ENCODE data around the gene CCDC88A.

CCDC88A gene

DNA sequence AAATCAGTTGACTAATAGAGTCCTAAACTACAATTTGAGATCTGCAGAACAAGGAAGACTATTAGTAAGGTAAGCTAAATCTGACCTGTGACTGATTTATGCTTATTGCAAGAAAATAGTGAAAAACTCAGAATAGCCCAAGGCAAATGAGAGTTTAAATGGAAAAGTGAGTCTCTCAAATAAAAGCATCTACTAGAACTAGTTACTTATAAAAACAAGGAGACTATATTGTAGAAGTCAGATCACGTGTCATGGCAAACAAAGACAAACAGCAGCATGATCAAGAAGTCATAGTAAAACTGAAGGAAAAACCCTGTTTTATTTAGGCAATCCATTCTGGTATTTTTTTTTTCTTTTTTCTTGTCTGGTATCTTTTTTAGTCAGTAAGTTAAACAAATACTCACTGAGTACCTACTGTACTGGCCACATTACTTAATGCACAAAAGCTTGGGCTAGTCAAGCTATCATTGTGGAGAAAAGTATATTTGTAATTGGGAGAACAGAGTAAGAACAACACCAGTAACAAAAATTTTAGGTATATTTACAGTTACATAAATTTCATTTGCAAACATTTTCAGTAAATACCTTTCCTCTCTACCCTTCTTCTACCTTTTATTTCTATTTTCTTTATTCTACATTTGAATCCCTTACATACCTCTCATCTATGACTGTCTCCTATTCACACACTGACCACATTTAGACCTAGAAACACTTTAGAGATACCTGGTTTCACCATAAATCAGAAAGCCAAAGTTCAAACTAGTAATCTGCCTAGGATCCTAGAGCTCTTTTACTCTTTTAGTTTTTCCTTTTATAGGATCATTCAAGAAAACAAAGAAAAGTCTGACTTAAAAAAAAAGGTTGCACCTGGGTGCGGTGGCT is 23.7 kb downstream of the CCDC88A start:
- H3K27ac ChIP-seq (ENCODE audit: extremely low read depth, low read depth, low read length) = no peak overlapping the region
- CTCF ChIA-PET = interaction anchor here (0.7 kb wide), 1 partner anchor 187 kb away, joined by 3 read pairs; no protein-coding TSS in a partner anchor
- POLR2A ChIA-PET = interaction anchor here (0.7 to 1.1 kb wide), 2 partner anchors 24 to 1444 kb away, joined by 3 to 5 read pairs; partner anchors contain the start of gene CCDC88A
- TF ChIP-seq, protein P1, sequence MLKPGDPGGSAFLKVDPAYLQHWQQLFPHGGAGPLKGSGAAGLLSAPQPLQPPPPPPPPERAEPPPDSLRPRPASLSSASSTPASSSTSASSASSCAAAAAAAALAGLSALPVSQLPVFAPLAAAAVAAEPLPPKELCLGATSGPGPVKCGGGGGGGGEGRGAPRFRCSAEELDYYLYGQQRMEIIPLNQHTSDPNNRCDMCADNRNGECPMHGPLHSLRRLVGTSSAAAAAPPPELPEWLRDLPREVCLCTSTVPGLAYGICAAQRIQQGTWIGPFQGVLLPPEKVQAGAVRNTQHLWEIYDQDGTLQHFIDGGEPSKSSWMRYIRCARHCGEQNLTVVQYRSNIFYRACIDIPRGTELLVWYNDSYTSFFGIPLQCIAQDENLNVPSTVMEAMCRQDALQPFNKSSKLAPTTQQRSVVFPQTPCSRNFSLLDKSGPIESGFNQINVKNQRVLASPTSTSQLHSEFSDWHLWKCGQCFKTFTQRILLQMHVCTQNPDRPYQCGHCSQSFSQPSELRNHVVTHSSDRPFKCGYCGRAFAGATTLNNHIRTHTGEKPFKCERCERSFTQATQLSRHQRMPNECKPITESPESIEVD (tag by site-specific recombination; IDR thresholded peaks at IDR 0.05) = peak; percentile 90
- no peak for TF ChIP-seq ZNF580 (tag by site-specific recombination; IDR thresholded peaks at IDR 0.05)
- H3K4me1 ChIP-seq (ENCODE audit: control insufficient read depth, insufficient read depth, low read length) = no peaks in the 10 kb centered on the region
- no peak overlapping the region for H3K4me3 ChIP-seq (ENCODE audit: low read depth, low read length)
- no peaks in the 10 kb centered on the region for H3K9me3 ChIP-seq (ENCODE audit: control insufficient read depth, insufficient read depth, low read depth, low read length)
- no peaks in the 10 kb centered on the region for H3K36me3 ChIP-seq (ENCODE audit: control insufficient read depth in 2 of 2, insufficient read depth in 1 of 2, low read length in 2 of 2)

GRCh38 chr2:55391615-55392242 is 27.9 kb downstream of the CCDC88A start:
- no peak overlapping the region for H3K4me3 ChIP-seq (ENCODE audit: low read depth, low read length)
- CTCF ChIA-PET = no interaction called here
- no peak overlapping the region for H3K27ac ChIP-seq (ENCODE audit: extremely low read depth, low read depth, low read length)
- TF ChIP-seq ZNF561 (tag by site-specific recombination; IDR thresholded peaks at IDR 0.05; ENCODE audit: borderline replicate concordance) (no peak), ZNF350 (tag by site-specific recombination; IDR thresholded peaks at IDR 0.05) (no peak), ZNF2 (tag by site-specific recombination; IDR thresholded peaks at IDR 0.05) (no peak), PRDM10 (tag by site-specific recombination; IDR thresholded peaks at IDR 0.05) (no peak), ZNF18 (tag by site-specific recombination; IDR thresholded peaks at IDR 0.05) (no peak), ZNF830 (tag by site-specific recombination; IDR thresholded peaks at IDR 0.05; ENCODE audit: low read depth) (no peak), MZF1 (tag by site-specific recombination; IDR thresholded peaks at IDR 0.05; ENCODE audit: borderline replicate concordance) (no peak), KLF9 (tag by site-specific recombination; IDR thresholded peaks at IDR 0.05; ENCODE audit: low read depth) (no peak), ZNF501 (tag by site-specific recombination; IDR thresholded peaks at IDR 0.05) (no peak), ZNF529 (tag by site-specific recombination; IDR thresholded peaks at IDR 0.05; ENCODE audit: insufficient replicate concordance) (no peak), ZSCAN23 (tag by site-specific recombination; IDR thresholded peaks at IDR 0.05) (no peak), ZNF223 (tag by site-specific recombination; IDR thresholded peaks at IDR 0.05) (no peak), ZNF266 (tag by site-specific recombination; IDR thresholded peaks at IDR 0.05; ENCODE audit: low read depth) (no peak)
- TF ChIP-seq, protein P2, sequence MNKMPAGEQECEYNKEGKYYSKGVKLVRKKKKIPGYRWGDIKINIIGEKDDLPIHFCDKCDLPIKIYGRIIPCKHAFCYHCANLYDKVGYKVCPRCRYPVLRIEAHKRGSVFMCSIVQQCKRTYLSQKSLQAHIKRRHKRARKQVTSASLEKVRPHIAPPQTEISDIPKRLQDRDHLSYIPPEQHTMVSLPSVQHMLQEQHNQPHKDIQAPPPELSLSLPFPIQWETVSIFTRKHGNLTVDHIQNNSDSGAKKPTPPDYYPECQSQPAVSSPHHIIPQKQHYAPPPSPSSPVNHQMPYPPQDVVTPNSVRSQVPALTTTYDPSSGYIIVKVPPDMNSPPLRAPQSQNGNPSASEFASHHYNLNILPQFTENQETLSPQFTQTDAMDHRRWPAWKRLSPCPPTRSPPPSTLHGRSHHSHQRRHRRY (tag by site-specific recombination; IDR thresholded peaks at IDR 0.05) = no peak
- TF ChIP-seq, protein P3, sequence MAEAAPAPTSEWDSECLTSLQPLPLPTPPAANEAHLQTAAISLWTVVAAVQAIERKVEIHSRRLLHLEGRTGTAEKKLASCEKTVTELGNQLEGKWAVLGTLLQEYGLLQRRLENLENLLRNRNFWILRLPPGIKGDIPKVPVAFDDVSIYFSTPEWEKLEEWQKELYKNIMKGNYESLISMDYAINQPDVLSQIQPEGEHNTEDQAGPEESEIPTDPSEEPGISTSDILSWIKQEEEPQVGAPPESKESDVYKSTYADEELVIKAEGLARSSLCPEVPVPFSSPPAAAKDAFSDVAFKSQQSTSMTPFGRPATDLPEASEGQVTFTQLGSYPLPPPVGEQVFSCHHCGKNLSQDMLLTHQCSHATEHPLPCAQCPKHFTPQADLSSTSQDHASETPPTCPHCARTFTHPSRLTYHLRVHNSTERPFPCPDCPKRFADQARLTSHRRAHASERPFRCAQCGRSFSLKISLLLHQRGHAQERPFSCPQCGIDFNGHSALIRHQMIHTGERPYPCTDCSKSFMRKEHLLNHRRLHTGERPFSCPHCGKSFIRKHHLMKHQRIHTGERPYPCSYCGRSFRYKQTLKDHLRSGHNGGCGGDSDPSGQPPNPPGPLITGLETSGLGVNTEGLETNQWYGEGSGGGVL (tag by site-specific recombination; IDR thresholded peaks at IDR 0.05) = no peak
- TF ChIP-seq, protein P4, sequence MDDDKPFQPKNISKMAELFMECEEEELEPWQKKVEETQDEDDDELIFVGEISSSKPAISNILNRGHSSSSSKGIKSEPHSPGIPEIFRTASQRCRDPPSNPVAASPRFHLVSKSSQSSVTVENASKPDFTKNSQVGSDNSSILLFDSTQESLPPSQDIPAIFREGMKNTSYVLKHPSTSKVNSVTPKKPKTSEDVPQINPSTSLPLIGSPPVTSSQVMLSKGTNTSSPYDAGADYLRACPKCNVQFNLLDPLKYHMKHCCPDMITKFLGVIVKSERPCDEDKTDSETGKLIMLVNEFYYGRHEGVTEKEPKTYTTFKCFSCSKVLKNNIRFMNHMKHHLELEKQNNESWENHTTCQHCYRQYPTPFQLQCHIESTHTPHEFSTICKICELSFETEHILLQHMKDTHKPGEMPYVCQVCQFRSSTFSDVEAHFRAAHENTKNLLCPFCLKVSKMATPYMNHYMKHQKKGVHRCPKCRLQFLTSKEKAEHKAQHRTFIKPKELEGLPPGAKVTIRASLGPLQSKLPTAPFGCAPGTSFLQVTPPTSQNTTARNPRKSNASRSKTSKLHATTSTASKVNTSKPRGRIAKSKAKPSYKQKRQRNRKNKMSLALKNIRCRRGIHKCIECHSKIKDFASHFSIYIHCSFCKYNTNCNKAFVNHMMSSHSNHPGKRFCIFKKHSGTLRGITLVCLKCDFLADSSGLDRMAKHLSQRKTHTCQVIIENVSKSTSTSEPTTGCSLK (tag by site-specific recombination; IDR thresholded peaks at IDR 0.05) = no peak
- POLR2A ChIA-PET = no interaction called here
- no peaks in the 10 kb centered on the region; a peak in 1 of 3 replicates for H3K36me3 ChIP-seq (ENCODE audit: control insufficient read depth in 2 of 2, insufficient read depth in 1 of 2, low read length in 2 of 2)
- no peaks in the 10 kb centered on the region for H3K9me3 ChIP-seq (ENCODE audit: control insufficient read depth, insufficient read depth, low read depth, low read length)
- no peaks in the 10 kb centered on the region for H3K4me1 ChIP-seq (ENCODE audit: control insufficient read depth, insufficient read depth, low read length)

All from HEK293 (cell line).